ENCODE data around the gene UGT1A9.
"Not testable (repeated sequence)": the region's sequence is repeated elsewhere in the genome, so short reads cannot be mapped to it uniquely, and the experiment has no call there.

GRCh38 chr2:233655943-233656342 is 15.8 kb upstream of the UGT1A9 start:
- not testable (repeated sequence) for TF ChIP-seq CTCF (conservative IDR thresholded peaks at IDR 0.05); EZH2 (IDR thresholded peaks at IDR 0.05; ENCODE audit: low read depth)

All from PC-9 (cell line).